ENCODE data around the gene GALNT18. TPM values are rescaled to one million over a fixed set of nuclear protein-coding genes. Genes with fewer than 3 reads are reported as not detected.
"Not testable (repeated sequence)": the region's sequence is repeated elsewhere in the genome, so short reads cannot be mapped to it uniquely, and the experiment has no call there.

The GALNT18 gene
- polyA plus RNA-seq, 3 donors: 19.8 to 28.0 (median 23.6) TPM

DNA sequence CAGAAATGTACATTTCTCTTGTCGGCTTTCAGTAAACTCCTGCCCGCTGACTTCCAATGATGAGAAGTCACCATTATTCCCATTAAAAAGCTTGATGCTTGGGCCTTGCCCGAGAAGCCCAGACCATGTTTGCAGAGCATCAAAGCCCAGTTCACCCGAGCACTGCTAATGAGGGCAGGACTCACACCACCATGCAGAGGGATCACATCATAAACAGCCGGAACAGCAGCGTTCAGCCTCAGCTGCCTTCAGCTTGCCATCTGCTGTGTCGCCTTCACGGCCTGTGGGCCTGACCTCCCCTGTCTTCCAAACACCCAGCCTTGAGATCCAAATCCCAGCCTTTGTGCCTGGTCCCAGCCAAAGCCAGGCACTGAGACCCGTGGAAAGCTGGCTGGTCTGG, 163.3 kb downstream of the GALNT18 start:
- DNase-seq (ENCODE audit: extremely low read depth in 1 of 11, low read depth in 9 of 11, low spot score in 4 of 11): no peak

DNA sequence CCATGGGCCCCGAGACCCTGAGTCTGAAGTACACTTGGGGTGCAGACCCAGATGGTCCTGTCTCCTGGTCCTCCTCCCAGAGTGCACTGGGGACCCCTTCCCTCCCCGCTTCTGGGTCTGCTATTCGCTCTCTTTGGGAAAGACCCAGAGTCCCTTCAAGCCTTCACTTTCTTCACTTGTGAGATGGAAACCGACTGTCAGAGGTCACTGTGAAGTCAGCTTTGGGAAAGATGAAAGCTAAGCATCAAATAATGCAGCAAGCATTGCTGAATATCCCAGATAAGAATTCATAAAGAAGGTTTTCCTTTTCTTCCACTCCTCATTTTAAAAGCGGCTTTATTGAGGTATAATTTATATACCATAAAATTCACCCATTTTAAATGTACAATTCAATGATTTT, 163.8 kb downstream of the GALNT18 start:
- no peak for DNase-seq (ENCODE audit: extremely low read depth in 1 of 11, low read depth in 9 of 11, low spot score in 4 of 11)

DNA sequence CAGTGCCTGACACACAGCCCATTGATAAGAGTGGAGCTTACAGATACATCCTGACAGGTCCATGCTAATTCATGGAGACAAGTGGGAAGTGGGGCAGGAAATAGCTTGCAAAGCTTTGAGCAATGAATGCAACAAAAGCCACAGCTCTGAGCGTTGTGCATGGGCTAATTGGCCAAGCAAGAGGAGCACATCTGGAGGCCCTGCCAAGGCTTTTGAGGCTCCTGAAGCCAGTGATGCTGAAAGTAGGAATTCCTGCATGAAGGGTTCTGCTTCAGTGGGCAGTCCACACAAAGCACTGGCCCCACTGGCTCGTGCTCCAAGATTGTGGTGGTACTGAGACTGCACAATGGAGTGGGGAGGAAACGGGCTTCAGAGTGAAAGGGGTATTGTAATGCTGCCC, 164.9 kb downstream of the GALNT18 start:
- DNase-seq (ENCODE audit: extremely low read depth in 1 of 11, low read depth in 9 of 11, low spot score in 4 of 11): no peak

DNA sequence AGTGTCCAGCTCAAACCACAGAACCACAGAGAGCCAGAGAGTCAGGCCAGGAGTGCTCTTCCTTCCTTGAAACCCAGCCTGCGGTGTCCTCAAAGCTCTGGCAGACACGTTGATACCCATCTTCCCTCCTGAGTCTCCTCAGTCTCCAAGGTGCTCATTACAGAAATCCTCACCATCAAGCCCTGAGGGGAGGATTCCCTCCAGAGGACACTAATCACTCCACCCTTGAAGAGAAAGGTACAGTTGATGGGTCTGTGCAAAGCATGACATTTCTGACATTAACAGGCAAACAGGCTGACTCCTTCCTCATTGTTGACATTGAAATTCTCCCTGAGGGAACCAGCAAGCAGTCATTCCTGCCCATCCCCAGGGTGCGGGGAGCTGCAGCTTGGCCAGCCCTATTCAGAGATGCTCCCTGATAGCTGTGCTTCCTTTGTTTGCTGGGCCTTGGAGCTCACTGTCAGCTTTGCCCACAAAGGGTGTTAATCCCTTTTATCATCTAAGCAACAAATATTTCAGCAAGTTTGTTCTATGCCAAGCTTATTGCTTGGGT, 167.1 kb downstream of the GALNT18 start:
- DNase-seq (ENCODE audit: extremely low read depth in 1 of 11, low read depth in 9 of 11, low spot score in 4 of 11): no peak

DNA sequence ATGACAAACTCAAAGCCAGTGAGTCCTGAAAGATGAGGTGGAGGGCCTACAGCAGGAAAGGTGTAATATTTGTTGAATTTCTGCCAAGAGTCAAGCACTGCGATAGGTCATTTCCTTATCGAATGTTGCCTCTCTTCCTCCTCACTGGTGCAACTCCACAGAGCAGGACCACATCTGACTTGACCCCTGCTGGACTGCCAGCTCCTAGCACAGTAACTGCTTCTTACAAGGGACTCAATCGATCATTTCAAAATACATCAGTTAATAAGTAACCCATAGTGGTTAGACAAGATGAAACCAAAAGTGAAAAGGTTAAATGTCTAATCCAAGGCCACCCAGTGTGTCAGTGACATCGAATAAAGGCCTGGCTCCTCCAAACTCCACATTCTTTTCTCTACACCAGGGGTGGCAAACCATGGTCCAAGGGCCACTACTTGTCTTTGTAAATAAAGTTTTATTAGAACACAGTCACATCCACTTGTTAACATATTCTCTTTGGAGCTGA, 170.3 kb downstream of the GALNT18 start:
- no peak for DNase-seq (ENCODE audit: extremely low read depth in 1 of 11, low read depth in 9 of 11, low spot score in 4 of 11)

DNA sequence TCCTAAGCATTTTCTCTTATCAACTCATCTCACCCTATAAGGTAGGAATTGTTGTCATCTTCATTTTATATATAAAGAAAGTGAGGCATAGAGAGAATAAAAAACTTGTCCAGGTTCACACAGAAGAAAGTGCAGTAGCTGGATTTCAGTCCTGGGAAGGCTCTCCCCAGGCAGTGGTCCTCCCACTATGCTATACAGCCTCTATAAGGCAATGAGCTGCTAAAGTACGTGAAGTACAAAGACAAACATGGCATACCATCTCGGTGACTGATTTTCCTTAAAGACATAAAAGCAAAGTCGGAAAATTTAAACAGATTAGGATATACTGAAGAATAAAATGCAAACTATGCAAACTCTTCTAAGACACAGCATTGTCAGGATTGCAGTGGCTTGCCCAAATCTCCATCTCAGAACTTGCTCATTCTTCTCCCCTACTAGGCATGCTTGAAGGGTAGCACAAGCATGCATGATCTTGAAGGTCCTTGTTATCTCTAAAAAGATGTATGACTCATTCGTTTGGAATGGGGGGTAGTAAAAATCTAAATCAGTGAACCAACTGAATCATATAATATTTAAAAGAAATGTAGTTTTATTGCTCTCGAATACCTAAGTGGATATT, 171.0 kb downstream of the GALNT18 start:
- no peak for DNase-seq (ENCODE audit: extremely low read depth in 1 of 11, low read depth in 9 of 11, low spot score in 4 of 11)

DNA sequence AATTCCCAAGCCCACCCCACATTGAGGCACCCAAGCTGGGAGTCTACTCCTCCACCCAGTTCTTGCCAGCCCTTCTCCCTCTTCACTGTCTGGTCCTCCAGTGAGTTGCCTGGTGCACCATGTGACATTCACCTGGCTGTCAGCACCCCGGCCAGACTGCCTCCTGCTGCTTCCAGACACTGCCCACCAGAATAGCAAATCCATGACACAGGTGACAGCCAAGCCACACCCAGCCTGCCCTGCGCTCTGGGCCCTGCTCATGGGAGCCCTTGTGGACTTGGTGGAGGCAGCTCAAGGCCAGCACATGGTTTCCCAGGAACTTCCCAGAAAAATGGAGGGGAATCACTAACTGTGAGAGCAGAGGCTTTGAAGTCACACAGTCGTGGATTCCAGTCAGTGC, 172.5 kb downstream of the GALNT18 start:
- no peak for DNase-seq (ENCODE audit: extremely low read depth in 1 of 11, low read depth in 9 of 11, low spot score in 4 of 11)

DNA sequence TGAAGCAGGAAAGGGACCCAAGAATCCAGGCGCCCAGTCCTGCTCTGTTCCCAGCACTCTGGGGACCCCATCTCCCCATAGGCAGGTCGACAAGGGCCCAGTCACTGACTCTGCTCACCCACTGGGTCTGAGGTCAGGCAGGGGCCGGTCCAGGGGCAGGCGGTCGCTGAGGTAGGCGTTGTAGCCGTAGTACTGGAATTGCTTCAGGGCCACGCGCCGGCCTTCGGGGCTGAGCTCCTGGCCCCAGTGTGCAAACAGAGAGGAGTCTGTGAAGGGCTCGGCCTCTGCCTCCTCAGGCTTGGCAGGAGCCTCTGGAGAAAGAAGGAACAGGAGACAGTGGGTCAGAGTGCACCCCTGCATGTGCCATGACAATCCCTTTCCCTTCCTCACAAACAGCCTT, 173.2 kb downstream of the GALNT18 start:
- no peak for DNase-seq (ENCODE audit: extremely low read depth in 1 of 11, low read depth in 9 of 11, low spot score in 4 of 11)

DNA sequence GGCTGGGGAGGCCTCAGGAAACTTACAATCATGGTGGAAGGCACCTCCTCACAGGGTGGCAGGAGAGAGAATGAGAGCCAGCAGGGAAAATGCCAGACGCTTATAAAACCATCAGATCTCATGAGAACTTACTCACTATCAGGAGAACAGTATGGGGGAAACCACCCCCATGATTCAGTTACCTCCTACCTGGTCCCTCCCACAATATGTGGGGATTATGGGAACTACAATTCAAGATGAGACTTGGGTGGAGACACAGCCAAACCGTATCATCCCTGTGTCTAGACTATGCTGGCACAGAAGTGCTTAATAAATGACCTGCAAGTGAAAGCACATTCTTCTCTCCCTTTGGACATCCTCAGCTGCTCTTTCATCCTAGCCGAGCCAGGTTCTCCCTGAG, 174.2 kb downstream of the GALNT18 start:
- not testable (repeated sequence) for DNase-seq (ENCODE audit: extremely low read depth in 1 of 11, low read depth in 9 of 11, low spot score in 4 of 11)

DNA sequence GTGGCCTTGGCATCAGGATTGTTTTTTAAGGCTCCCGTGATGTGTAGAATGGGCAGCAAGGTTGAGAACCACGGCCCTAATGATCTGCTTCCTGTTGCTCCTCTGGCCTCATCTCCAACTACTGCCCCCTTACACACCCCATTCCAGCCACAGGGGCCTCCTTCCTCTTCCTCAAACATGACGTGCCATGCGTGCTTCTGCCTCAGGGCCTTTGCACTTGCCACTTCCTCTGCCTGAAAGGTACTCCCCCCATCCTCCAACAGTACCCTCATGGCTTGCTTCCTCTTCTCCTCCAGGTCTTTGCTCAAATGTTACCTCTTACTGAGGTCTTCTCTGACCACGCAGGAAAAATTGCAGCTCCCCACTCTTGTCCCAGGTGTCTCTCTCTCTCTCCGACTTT, 174.8 kb downstream of the GALNT18 start:
- DNase-seq (ENCODE audit: extremely low read depth in 1 of 11, low read depth in 9 of 11, low spot score in 4 of 11): no peak

DNA sequence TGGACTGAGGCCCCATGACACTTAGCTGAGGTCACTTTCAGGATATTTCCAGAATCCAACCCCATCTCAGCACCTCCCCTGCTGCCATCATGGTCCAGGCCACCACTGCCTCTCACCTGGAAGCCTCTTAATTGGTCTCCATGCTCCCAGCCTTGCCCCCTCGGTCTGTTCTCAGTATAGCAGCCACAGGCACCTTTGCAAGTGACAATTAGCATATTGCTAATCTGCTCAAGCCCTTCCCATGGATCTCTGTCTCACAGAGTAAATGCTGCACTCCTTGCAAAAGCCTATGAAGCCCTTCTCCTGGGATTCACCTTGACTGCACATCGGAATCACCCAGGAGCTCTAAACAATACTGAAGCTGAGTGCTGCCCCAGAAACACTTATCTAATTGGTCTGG, 175.2 kb downstream of the GALNT18 start:
- DNase-seq (ENCODE audit: extremely low read depth in 1 of 11, low read depth in 9 of 11, low spot score in 4 of 11): no peak

DNA sequence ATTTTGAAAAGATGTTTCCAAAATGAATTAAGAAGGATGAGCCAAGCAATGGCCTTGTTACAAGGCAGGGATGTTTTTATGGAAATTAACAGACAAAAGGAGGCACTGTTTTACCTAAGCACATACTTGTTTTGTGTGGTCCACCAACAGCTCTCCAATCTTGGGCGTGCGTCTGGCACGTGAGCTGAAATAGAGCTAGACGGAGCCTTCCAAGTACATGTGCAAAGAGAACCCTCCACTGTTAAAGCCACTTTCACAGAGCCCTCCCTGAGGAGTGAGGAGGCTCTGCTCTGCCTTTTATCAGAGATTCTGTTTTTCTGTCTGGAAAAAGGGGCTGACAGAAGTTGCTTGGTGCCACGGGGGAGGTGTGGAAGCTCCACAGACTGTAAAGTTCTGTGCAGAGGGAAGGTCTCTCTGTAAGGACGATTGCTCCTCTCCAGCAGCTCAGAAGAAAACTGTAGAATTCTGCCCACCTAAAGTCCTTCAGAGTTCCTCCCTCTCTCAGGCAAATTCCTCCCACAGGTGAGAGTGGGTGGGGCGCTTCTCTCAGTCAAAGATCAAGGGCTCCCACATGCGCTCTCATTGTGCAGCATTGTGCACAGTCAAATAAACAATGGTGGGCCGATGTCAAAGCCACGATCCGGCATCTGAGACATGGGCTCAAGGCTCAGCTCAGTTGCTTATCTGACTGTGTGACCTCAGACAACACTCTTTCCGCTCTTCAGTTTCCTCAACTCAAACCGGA, 176.2 kb downstream of the GALNT18 start:
- no peak for DNase-seq (ENCODE audit: extremely low read depth in 1 of 11, low read depth in 9 of 11, low spot score in 4 of 11)

DNA sequence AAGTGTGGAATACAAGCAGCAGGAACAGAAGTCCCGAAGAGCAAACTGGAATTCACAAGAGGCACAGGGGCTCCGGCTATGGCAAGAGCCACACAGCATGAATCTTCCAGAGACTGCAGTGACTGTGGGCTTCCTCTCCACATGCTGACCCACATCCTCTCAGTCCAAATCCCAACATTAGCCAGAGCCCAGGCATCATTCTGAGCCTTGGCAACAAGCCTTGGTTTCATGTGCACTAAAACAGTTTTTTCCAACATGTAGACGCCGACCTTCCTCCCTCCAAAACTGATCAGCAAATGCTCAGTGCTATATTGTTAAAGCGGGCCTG, 177.0 kb downstream of the GALNT18 start:
- no peak for DNase-seq (ENCODE audit: extremely low read depth in 1 of 11, low read depth in 9 of 11, low spot score in 4 of 11)

DNA sequence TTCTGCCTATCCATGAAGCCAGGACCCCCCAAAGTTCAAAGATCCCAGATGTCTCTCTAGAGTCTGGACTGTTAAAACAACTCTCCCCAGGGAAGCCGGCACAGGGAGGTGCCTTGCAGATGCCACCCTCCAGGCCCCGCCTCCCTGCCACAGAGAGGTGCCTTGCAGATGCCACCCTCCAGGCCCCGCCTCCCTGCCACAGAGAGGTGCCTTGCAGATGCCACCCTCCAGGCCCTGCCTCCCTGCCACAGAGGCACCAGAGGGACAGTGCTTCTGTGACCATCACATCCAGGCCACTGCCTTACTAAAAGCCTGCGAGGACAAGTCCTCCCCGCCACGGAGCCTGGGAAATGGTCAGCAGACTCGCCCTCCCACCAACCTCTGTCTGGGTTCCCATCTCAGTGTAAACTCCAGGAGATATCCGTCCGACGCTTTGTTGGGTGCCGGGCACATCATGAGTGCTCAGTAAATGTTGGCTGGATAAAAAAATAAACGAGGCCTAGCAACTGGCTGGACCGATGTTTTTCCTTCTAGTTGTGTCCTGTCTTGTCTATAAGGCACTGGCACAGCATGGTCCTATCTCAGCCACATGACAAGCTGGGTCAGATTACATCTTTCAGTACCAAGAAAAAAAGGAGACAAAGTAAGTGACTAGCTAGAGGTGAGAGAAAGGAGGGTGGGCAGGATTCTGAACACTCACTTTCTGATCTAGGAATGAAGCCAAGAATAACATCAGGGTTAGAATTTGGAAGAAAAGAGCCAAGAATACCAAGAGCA, 177.6 kb downstream of the GALNT18 start:
- no peak for DNase-seq (ENCODE audit: extremely low read depth in 1 of 11, low read depth in 9 of 11, low spot score in 4 of 11)

DNA sequence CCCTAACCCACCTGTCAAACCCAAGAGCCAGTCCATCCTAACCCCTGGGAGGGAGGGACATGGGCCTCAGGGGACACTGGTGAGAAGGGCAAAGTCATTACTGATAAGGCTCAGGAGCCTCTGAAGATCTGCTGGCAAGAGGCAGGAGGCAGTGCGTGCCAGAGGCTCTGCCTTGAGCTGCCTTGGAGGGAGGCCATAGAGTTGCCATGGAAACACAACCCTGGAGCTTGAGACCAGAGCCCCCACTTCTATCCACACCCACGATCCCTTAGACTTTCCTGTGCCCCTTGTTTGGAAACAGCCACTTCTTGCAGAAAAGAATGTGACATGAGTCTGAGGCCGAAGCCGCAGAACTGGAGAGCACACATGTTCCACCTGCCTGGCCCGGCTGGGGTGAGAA, 179.0 kb downstream of the GALNT18 start:
- DNase-seq (ENCODE audit: extremely low read depth in 1 of 11, low read depth in 9 of 11, low spot score in 4 of 11): no peak

DNA sequence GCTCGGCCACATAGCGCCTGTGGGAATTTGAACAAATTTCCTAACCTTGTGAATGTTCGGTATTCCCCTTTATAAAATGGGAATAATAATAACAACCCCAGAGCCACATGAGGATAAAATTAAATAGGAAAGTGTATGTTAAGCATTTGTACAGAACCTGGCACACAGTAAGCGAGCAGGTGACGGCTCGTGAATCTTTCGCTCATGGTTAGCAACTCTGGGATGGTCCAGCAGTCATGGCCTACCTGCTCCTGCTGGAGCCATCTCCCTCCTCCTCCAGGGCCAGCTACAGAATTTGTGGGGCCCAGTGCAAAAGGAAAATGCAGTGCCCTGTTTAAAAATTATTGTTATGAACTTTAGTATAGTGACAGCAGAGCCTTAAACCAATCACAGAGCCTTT, 180.3 kb downstream of the GALNT18 start:
- DNase-seq (ENCODE audit: extremely low read depth in 1 of 11, low read depth in 9 of 11, low spot score in 4 of 11): no peak

DNA sequence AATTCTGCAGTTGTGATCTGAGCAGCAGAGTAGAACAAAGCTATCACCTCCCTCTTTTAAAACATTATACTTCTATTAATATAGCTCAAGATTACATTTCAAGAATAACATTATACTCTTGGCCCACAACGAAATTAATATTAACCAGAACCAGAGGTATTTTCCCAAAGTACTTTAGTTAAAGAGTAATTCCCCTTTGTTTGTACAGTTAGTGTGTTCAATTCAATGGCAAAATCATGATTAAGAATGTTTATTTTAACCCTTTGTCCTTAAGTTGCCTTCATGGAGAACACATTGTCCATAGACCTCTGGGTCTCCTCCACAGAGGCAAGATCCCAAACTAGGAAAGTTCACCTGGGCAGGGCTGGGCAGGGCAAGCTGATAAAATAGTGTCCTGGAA, 180.7 kb downstream of the GALNT18 start:
- DNase-seq (ENCODE audit: extremely low read depth in 1 of 11, low read depth in 9 of 11, low spot score in 4 of 11): no peak

DNA sequence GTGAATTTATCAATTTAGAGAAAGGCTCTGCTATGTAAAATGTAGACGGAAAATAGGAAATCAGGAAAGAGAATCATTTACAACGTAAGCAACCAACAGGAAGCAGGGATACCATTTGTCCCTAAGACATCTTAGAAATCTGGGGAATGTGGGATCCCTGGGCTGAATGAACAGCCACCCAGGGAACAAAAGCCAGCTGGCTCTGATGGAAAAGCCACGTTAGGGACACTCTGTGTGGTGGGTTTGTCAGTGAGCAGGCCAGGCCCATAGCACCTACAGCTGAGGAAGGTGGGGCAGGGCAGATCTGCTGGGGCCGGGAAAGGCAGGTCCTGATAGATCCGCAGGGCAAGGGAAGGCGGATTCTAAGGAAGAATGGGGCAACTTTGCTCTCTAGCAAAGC, 181.7 kb downstream of the GALNT18 start:
- no peak for DNase-seq (ENCODE audit: extremely low read depth in 1 of 11, low read depth in 9 of 11, low spot score in 4 of 11)

DNA sequence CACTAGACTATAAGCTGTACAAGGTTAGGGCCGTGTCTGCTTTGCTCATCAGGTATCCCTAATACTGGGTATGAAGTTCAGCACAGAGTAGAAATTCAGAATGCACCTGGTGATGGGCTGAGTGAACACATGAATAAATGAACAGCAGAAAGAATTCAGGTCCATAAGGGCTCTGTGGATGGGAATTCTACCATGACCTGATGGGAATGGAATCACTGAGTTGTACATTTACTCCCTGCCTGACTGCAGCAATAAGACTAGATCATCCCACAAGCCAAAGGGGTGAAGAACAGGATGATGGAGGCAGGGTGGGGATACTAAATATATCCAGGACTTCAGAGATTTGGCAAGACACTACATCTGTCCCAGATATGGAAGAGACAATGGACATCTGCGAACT, 182.2 kb downstream of the GALNT18 start:
- no peak for DNase-seq (ENCODE audit: extremely low read depth in 1 of 11, low read depth in 9 of 11, low spot score in 4 of 11)

DNA sequence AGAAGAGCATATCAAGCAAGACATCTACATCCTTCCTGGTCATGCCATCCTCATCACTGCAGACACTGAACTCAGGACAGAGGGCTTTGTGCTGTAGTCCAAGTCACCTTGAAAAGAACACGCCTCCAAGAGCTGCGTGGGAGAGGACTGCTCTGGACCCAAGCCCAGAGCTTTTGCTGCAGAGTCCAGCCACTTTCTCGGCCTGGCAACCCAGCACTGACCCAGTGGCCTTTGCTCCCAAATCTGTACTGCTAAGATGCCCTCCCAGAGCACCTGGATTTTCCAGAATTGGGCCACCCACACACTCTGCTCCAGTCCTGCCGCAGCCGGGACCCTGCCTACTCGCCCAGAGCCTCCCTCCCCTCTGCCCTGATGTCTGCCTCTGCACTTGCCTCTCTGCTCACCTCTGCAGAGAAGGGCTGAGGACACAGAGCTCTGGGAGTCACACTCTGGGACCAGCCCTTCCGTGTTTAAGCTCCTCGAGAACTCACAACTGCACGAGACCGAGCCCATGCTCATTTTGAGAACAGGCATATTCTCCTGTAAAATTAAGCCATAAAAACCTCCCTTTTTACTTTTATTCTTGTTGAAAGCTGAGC, 185.0 kb downstream of the GALNT18 start:
- DNase-seq (ENCODE audit: extremely low read depth in 1 of 11, low read depth in 9 of 11, low spot score in 4 of 11): no peak

Measured in renal cortex interstitium (tissue), 11 donors.